Transverse colon (tissue), 4 donors: Measurements from ENCODE around the gene EXOC3L4. TPM values are rescaled to one million over a fixed set of nuclear protein-coding genes. Genes with fewer than 3 reads are reported as not detected.

Experiments used
- DNase-seq: peaks from one replicate; pipeline ENCODE4 v3.0.0-alpha.2; 2019
- H3K27ac ChIP-seq, 4 donors: fragments of 200-600 bp; sonication (generic); 2 replicates each; pipeline ENCODE4 v1.5.1; 2016 to 2018; ENCODE audit warnings: inconsistent platforms in 4 of 4
- H3K27me3 ChIP-seq: fragments of 200-600 bp; sonication (generic); 2 replicates; pipeline ENCODE4 v1.5.1; 2017; ENCODE audit warnings: inconsistent platforms
- H3K36me3 ChIP-seq, 4 donors: fragments of 200-600 bp; sonication (generic); 2 replicates each; pipeline ENCODE4 v1.5.1; 2017 to 2019; ENCODE audit warnings: inconsistent platforms in 4 of 4
- H3K4me1 ChIP-seq, 4 donors: fragments of 200-600 bp; sonication (generic); 2 replicates each; pipeline ENCODE4 v1.5.1; 2017 to 2020; ENCODE audit warnings: inconsistent platforms in 4 of 4
- H3K4me3 ChIP-seq, 4 donors: fragments of 200-600 bp; sonication (generic); 1 replicate in 1 of 4; 2 replicates in 3 of 4; pipeline versions ENCODE4 v1.5.1 to v1.6.1; 2017 to 2019; ENCODE audit warnings: inconsistent platforms in 4 of 4
- H3K9me3 ChIP-seq, 2 donors: fragments of 200-600 bp; sonication (generic); 2 replicates each; pipeline ENCODE4 v1.5.1; 2017 to 2019; ENCODE audit warnings: inconsistent platforms in 2 of 2
- EP300 ChIP-seq: sonication (generic); formaldehyde crosslinking; IDR thresholded peaks from one replicate; pipeline ENCODE4 v1.6.1; 2017; ENCODE audit warnings: antibody characterized with exemption, low read depth
- POLR2A ChIP-seq: fragments of 450-650 bp; IDR thresholded peaks from one replicate; pipeline ENCODE4 v1.6.1; 2016; ENCODE audit warnings: antibody characterized with exemption, mild to moderate bottlenecking, moderate library complexity
- POLR2AphosphoS5 ChIP-seq, 3 donors: sonication (generic); formaldehyde crosslinking; IDR thresholded peaks; one replicate each; pipeline ENCODE4 v1.6.1; 2016; ENCODE audit warnings: antibody characterized with exemption in 3 of 3
- WGBS, 2 donors: methylation state at CpG; one replicate each; pipeline ENCODE4 v1.1.5; 2018; ENCODE audit warnings: low coverage in 1 of 2; 5-methylcytosine and 5-hydroxymethylcytosine counted together
- in situ Hi-C, 4 donors: fragments of 200-750 bp; cut with MboI; loops; one replicate each; pipeline versions ENCODE4 v1.15.0 to v1.15.1; 2017; ENCODE audit warnings: low sequenced_read_pairs in 3 of 4, low pct_ligation_motif_present in 1 of 4, low pct_unique_long_range_greater_than_20kb in 1 of 4
- intact Hi-C: fragments of 100-400 bp; cut with DNase I; formaldehyde crosslinking; loops from one replicate; pipeline ENCODE4 v1.15.1; 2023; ENCODE audit warnings: low total_unique reads
- total RNA-seq, 4 donors: library from RNA; depleted of rRNA; stranded (reverse); fragments of >200 nt; gene quantifications; one replicate each; pipeline ENCODE4 v1.1.0, GENCODE V29; 2016
- TF ChIP-seq, protein P1 (sequence below), 5 experiments: fragments of 200-600 bp in 3 of 5; fragments of 450-650 bp in 2 of 5; sonication (generic) in 3 of 5; IDR thresholded peaks; 1 replicate in 2 of 5; 2 replicates in 3 of 5; pipeline ENCODE4 v1.5.1; 2016 to 2017; ENCODE audit warnings: antibody characterized with exemption in 5 of 5, inconsistent platforms in 3 of 5, mild to moderate bottlenecking in 2 of 5, moderate library complexity in 1 of 5

EXOC3L4 gene
- total RNA-seq, 4 donors from 2014 or later, result 15.2 to 49.0 (median 30.3) TPM

DNA sequence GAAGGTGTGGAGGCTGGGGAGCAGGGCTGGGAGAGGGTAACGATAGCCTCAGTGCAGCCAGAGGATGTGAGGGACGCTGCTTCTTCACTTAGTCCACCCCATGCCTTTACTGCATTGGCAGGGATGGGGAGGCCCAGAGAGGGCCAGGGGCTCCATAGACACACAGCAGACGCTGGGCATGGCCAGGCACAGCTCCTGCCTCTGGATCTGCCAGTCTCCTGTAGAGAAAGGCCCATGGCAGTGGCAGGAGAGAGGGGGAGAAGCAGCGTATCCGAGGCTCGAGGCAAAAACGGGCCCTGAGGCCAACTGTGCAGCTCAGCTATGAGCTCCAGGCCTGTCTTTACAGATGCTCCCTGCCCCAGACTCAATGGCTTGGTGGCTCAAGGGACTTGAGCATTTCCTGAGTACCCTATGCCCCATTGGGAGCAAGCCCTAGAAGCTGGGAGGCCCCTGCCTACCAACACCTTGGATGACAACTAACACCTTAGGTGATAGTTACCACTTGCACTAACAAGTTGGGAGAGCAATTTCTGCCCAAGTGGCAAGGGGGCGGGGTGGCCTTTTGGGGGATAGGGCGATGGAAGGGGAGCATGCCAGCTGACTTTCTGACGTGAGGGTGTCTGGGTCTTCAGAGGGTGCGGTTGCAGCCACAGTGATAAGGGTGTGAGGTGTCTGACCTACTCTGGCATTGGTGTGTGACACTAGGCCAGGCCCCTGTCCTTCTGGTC, 15.5 kb upstream of the EXOC3L4 start:
- Histone ChIP-seq H3K4me3 (no peak overlapping the region), H3K36me3 (no peaks in the 10 kb centered on the region), H3K27ac (no peak overlapping the region), H3K4me1 (peaks cover 9 to 22% (median 14%) of the 10 kb centered on the region in 4 donors), H3K9me3 (no peaks in the 10 kb centered on the region), H3K27me3 (peaks cover 6% of the 10 kb centered on the region)
- DNase-seq, result no peak
- TF ChIP-seq, protein P1, sequence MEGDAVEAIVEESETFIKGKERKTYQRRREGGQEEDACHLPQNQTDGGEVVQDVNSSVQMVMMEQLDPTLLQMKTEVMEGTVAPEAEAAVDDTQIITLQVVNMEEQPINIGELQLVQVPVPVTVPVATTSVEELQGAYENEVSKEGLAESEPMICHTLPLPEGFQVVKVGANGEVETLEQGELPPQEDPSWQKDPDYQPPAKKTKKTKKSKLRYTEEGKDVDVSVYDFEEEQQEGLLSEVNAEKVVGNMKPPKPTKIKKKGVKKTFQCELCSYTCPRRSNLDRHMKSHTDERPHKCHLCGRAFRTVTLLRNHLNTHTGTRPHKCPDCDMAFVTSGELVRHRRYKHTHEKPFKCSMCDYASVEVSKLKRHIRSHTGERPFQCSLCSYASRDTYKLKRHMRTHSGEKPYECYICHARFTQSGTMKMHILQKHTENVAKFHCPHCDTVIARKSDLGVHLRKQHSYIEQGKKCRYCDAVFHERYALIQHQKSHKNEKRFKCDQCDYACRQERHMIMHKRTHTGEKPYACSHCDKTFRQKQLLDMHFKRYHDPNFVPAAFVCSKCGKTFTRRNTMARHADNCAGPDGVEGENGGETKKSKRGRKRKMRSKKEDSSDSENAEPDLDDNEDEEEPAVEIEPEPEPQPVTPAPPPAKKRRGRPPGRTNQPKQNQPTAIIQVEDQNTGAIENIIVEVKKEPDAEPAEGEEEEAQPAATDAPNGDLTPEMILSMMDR (IDR thresholded peaks at IDR 0.05), result no peak
- TF ChIP-seq POLR2AphosphoS5 (IDR thresholded peaks at IDR 0.05), result no peak
- no peak for TF ChIP-seq EP300
- TF ChIP-seq POLR2A, result no peak
- in situ Hi-C loops, result loop anchor here in 1 of 4 donors (25.0 kb wide), 1 partner anchor 208 kb away; no protein-coding TSS in a partner anchor
- 77% methylated on average over 11 of the region's 11 CpGs; no CpG with 5 or more reads in 1 of the 2 donors for WGBS, 2 donors
- intact Hi-C loops, result no loop called here

DNA sequence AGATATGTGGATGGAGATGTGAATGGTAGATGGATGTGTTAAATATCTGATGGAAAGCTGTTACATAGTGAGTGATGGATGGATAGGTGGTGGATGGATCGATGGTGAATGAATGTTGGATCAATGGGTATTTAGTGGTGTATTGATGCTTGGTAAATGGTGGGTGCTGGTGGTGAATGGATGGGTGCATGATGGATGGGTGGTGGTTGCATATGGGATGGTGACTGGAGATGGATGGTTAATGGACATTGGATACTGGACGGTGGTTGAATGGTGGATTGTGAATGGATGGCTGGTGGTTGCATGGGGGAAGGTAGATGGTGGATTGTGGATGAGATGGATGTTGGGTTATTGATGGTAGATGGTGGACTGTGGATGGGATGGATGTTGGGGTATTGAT, 12.6 kb upstream of the EXOC3L4 start:
- Histone ChIP-seq H3K27me3 (peaks cover 26% of the 10 kb centered on the region), H3K36me3 (no peaks in the 10 kb centered on the region), H3K4me1 (peaks cover 0 to 7% (median 6%) of the 10 kb centered on the region in 4 donors), H3K27ac (no peak overlapping the region), H3K9me3 (no peaks in the 10 kb centered on the region), H3K4me3 (no peak overlapping the region)
- in situ Hi-C loops, result loop anchor here in 2 of 4 donors (10.0 to 25.0 kb wide), 2 partner anchors 203 to 205 kb away; no protein-coding TSS in a partner anchor
- intact Hi-C loops, result loop anchor here (1.0 kb wide), 1 partner anchor 27 kb away; no protein-coding TSS in a partner anchor
- TF ChIP-seq POLR2AphosphoS5 (IDR thresholded peaks at IDR 0.05), result no peak
- TF ChIP-seq, protein P1 (IDR thresholded peaks at IDR 0.05), result no peak
- TF ChIP-seq POLR2A, result no peak
- WGBS, 2 donors, result 92 to 95% methylated on average over 2 of the region's 2 CpGs
- no peak for DNase-seq

DNA sequence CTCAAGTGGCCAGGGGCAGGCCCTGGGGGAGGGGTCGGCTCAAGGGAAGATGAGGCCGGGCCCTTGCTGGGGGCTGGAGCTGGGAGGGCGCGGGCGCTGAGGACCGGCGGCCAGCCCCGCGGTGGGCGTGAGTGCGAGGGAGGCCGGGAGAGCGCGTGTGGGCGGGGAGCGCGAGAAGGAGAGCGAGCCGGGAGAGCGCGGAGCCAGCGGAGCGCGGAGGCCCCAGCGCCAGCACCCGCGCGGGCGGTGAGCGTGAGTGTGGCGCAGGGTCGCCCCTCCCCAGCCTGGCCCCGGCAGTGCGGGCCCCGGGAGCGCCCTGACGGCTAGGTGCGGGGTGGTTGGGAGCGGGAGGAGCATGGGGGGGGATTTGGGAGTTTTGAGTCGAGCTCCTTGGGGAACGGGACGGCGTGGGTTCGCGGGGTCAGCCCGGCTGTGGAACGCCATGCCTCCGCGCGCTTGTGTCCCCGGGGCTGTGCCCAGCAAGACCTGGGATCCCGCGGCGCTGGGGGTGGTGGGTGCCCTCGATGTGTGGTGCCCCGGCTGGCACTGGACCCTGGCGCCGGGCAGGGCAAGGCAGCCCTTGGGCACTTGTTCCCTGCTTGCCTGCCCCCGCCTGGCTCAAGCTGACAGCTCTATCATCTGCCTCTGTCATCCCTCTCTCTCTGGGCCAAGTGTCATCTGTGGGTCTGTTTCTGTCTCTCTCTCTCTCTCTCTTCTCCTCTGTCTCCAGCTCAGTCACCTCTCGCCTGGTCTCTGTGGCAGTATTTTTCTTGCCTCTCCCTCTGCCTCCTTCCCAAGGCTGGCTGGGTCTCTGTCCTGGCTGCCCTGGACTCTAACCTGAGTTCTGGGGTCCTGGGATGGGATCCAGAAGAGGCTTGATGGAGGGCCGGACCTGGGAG, 10.3 kb upstream of the EXOC3L4 start, which contains the start of gene LBHD2:
TSS of gene LBHD2 (plus strand) at position 190 of the 899 bp plus-strand sequence. CDS start 1,803 bp downstream, outside the sequence.
- Histone ChIP-seq H3K4me1 (peaks cover 0 to 7% (median 6%) of the 10 kb centered on the region in 4 donors), H3K4me3 (peak within 1 kb of the TSS in 1 of 4 donors; percentile 20), H3K9me3 (no peaks in the 10 kb centered on the region), H3K27ac (no peak within 1 kb of the TSS), H3K27me3 (peaks cover 26% of the 10 kb centered on the region), H3K36me3 (no peaks in the 10 kb centered on the region)
- intact Hi-C loops (no loop called here), in situ Hi-C loops (loop anchor here in 2 of 4 donors (10.0 to 25.0 kb wide), 2 partner anchors 201 to 203 kb away; no protein-coding TSS in a partner anchor)
- no peak for DNase-seq
- TF ChIP-seq POLR2A, result no peak
- no peak for TF ChIP-seq POLR2AphosphoS5 (IDR thresholded peaks at IDR 0.05)
- TF ChIP-seq, protein P1 (IDR thresholded peaks at IDR 0.05), result no peak
- no peak for TF ChIP-seq EP300
- WGBS, 2 donors, result 21 to 45% methylated on average over 2 to 38 of the region's 61 CpGs
